HG02938 (cell line): ENCODE data around the gene CNNM3.

Source experiments
- ATAC-seq: cut with Tn5 transposase; IDR thresholded peaks from one replicate; pipeline ENCODE4 v1.9.1; 2021; ENCODE audit warnings: mild to moderate bottlenecking, moderate library complexity; ENCODE audit not compliant: unreplicated experiment

The CNNM3 gene

DNA sequence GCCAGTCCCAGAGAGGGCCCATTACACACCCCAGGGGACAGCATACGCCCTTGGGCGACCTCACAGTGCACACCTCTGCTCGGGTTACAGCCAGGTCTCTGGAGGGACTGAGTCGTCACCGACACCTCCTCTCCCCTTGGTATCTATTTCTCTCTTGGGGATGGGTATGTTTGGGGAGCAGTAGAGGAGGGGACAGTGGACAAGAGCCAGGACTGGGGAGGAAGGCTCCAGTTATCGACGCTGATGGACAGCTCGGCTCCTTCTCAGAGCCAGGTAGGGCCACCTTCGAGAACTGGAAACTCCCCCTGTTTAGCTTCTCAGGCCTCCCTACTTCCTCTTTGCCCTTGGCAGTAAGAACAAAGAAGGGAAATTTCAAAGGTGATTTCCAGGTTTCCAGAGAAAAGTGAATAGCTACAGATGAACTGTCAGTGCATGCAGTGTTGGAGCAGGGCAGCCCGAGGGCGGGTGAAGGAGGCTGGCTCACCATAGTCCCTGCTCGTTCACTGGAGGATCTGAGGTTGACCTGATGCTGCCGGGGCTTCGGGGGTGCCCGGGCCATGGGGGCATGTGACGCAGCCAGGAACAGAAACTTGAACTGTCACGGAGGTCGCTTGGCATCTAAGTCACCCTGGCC is 58.2 kb downstream of the CNNM3 start:
- ATAC-seq = no peak

GRCh38 chr2:96875498-96876268 is 59.6 kb downstream of the CNNM3 start:
- ATAC-seq = no peak

- no peak for ATAC-seq
These were observed 60.4 kb downstream of the CNNM3 start for GRCh38 chr2:96876269-96877041.

GRCh38 chr2:96877042-96877451 is 61.0 kb downstream of the CNNM3 start:
- ATAC-seq = no peak

GRCh38 chr2:96877631-96878092 is 61.6 kb downstream of the CNNM3 start:
- ATAC-seq = no peak

DNA sequence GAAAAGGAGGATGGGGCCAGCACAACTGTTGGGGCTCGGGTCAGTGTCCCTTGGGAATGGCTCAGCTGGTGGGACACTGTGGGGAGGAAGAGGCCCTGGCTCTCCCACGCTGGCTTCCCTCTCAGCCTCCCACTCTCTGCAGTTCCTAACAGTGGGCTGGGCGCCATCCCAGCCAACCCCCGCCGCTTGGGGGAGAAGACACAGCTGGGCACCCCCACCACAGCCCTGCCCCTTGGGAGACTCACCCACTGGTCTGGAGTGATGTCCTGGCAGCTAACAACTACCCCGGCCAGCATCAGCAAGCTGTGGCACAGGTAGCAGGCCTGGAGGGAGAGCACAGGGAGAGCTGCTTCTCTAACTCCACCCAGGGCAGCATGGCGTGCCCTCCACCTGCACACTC is 62.1 kb downstream of the CNNM3 start:
- no peak for ATAC-seq

- no peak for ATAC-seq
These were observed 62.9 kb downstream of the CNNM3 start for GRCh38 chr2:96878796-96879544.

- no peak for ATAC-seq
These were observed 63.5 kb downstream of the CNNM3 start for GRCh38 chr2:96879545-96880040.

DNA sequence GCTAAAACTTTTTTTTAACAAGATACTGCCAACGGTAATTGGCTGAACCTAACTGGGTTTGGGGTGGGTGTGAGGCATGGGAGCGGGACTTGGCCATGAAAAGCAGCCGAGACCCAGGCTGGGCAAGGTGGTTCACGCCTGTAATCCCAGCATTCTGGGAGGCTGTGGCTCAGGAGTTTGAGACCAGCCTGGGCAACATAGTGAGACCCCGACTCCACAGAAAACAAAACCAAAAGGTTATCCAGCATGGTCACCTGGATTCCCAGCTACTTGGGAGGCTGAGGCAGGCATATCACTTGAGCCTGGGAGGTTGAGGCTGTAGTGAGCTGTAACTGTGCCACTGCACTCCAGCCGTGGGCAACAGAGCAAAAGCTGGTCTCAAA is 64.8 kb downstream of the CNNM3 start:
- no peak for ATAC-seq

DNA sequence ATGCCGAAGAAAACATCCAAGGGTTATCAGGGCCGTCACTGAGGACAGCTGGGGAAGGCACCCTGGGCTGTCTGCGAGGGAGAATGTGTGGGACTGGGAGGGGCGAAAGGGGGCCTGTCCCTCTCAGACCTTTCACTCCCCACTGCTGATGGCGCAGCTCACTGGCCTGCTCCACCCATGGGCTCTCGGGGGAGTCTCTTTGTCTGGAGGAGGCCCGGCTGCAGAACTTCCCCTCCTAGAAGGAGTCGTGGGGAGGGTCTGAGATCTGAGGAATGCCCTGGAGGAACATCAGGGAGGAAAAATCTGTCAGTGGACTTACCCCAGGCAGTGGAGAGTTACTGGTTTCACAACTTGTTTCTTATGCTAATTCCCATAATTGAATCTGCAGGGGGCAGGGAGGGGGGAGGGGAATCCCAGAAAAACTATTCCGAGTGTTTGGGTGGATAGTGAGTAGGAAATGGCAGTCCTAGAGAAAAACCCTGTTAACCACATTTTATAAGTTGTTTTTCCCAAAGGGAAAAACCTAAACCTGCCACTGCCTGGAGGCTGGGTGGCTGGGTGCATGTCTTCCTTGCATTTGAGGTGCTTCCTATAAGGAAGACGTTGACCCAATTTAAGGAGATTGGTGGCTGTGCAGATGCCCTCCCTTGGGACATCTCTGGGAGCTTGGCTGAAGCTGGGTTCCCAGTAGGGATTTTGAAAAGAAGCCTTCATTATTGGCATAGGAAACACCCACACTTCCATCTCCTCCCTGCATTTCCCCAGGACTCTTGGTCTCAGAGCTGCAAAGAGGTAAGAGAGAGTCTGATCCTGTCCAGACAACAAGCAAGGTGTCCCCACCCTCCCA is 65.5 kb downstream of the CNNM3 start:
- no peak for ATAC-seq

DNA sequence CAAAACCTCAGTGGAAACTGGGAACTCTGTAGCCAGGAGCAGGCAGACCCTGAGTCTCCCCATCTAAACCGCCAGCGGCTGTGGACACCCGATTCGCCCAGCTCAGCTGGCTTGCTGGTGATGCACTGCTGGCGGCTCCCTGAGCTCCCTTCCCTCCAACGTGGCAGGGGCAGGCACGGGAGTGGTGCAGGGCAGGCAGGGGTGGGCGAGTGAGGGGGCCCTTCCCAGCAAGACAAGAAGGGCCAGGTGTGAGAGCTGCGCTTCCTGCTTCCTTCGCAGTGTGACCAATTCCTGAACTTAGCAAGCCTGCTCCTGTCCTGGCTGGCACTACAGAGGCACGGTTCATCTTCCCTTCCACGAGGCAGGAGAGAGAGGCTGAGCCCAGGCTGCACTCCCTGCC is 66.2 kb downstream of the CNNM3 start:
- ATAC-seq = no peak

DNA sequence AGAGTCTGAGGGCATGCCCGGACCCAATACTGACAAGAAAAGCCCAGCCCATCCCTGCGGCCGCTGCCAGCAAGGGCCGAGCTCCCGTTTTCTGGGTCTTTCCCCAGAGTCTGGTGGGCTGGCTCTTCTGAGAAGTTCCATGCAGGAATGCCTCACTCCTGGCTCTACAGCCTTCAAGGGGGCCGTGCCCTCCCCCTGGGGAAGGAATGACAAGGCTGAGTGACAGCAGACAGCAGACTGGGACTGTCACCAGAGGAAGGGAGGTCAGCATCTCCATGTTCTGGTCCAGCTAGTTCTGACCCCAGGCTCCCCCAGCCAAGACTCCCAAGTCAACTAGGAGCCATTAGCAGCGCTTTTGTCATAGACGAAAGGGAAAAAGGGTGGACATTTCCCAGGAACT is 66.8 kb downstream of the CNNM3 start:
- ATAC-seq = no peak

- ATAC-seq = no peak
These were observed 67.2 kb downstream of the CNNM3 start for GRCh38 chr2:96883306-96883705.
